IMR-90 (cell line): Measurements from ENCODE around the gene NEDD4L. TPM values are rescaled to one million over a fixed set of nuclear protein-coding genes. Genes with fewer than 3 reads are reported as not detected.

Source experiments
- ATAC-seq: fragments of 200-7000 bp; cut with Tn5 transposase; 2 replicates; pipeline ENCODE4 v1.9.1; 2020; ENCODE audit warnings: low read depth, mild to moderate bottlenecking, moderate library complexity
- BruUV-seq: library from RNA; stranded (reverse); fragments of 400-500 nt; replicated peaks from 2 replicates; lab custom pipeline; 2021; lab: Mats Ljungman, UMichigan
- CTCF ChIA-PET: fragments of 300-600 bp; formaldehyde crosslinking; extraction: SDS; loops from one replicate; lab custom pipeline; 2021; ENCODE audit warnings: antibody characterized with exemption; lab: Yijun Ruan, JAX
- POLR2A ChIA-PET: fragments of 300-600 bp; sonication (Branson Sonifier 250); formaldehyde crosslinking; loops from one replicate; lab custom pipeline; 2022; ENCODE audit warnings: antibody characterized with exemption; ENCODE audit not compliant: unreplicated experiment; lab: Charles Lee
- DNase-seq: peaks from one replicate; pipeline ENCODE4 v3.0.0; 2013
- H2AFZ ChIP-seq: replicated peaks from 2 replicates; pipeline ENCODE3; 2013; ENCODE audit warnings: low read length, mild to moderate bottlenecking; ENCODE audit not compliant: poor library complexity
- H2AK5ac ChIP-seq: 2 replicates; pipeline ENCODE4 v1.6.1; 2013; ENCODE audit warnings: low read depth, low read length, inconsistent platforms
- H2AK9ac ChIP-seq: replicated peaks from 2 replicates; pipeline ENCODE3; 2013; ENCODE audit warnings: mild to moderate bottlenecking, low read depth, low read length, moderate library complexity; ENCODE audit not compliant: poor library complexity
- H2BK120ac ChIP-seq: 2 replicates; pipeline ENCODE4 v1.6.1; 2013; ENCODE audit warnings: low read depth, low read length, inconsistent platforms
- H2BK15ac ChIP-seq: 3 replicates; pipeline ENCODE4 v1.6.1; 2013; ENCODE audit warnings: low read depth, low read length, inconsistent platforms
- H2BK20ac ChIP-seq: 2 replicates; pipeline ENCODE4 v1.6.1; 2013; ENCODE audit warnings: low read depth, mild to moderate bottlenecking, inconsistent platforms, low read length, moderate library complexity
- H2BK5ac ChIP-seq: 2 replicates; pipeline ENCODE4 v1.6.1; 2013; ENCODE audit warnings: mild to moderate bottlenecking, low read depth, low read length, inconsistent platforms; ENCODE audit not compliant: poor library complexity, severe bottlenecking
- H3K14ac ChIP-seq: replicated peaks from 2 replicates; pipeline ENCODE4 v1.6.1; 2013; ENCODE audit warnings: low read depth, low read length, inconsistent platforms
- H3K18ac ChIP-seq: 2 replicates; pipeline ENCODE4 v1.6.1; 2013; ENCODE audit warnings: low read depth, low read length, control low read depth
- H3K23ac ChIP-seq: 2 replicates; pipeline ENCODE4 v1.6.1; 2013; ENCODE audit warnings: low read depth, low read length, inconsistent platforms
- H3K27ac ChIP-seq: 2 replicates; pipeline ENCODE4 v1.5.1; 2013; ENCODE audit warnings: mild to moderate bottlenecking, control low read depth, low read length; ENCODE audit not compliant: insufficient read depth
- H3K27me3 ChIP-seq: 2 replicates; pipeline ENCODE4 v1.6.1; 2013; ENCODE audit warnings: low read length; ENCODE audit not compliant: control insufficient read depth, insufficient read depth
- H3K36me3 ChIP-seq: 2 replicates; pipeline ENCODE4 v1.6.1; 2013; ENCODE audit warnings: low read length, mixed read lengths; ENCODE audit not compliant: control insufficient read depth, insufficient read depth
- H3K4ac ChIP-seq: 2 replicates; pipeline ENCODE4 v1.6.1; 2013; ENCODE audit warnings: low read depth, low read length, inconsistent platforms
- H3K4me1 ChIP-seq: 2 replicates; pipeline ENCODE4 v1.6.1; 2013; ENCODE audit warnings: low read length, mixed read lengths; ENCODE audit not compliant: control insufficient read depth, insufficient read depth
- H3K4me2 ChIP-seq: 2 replicates; pipeline ENCODE4 v1.6.1; 2013; ENCODE audit warnings: low read depth, mild to moderate bottlenecking, control low read depth, low read length, moderate library complexity
- H3K4me3 ChIP-seq: 2 replicates; pipeline ENCODE4 v1.5.1; 2013; ENCODE audit warnings: low read depth, mild to moderate bottlenecking, control low read depth, low read length, moderate library complexity; ENCODE audit not compliant: insufficient read depth
- H3K56ac ChIP-seq: 2 replicates; pipeline ENCODE4 v1.6.1; 2013; ENCODE audit warnings: low read length, inconsistent platforms; ENCODE audit not compliant: insufficient read depth; ENCODE audit errors: extremely low read depth
- H3K79me1 ChIP-seq, 2 experiments: 2 replicates each; pipeline ENCODE4 v1.6.1; 2013; ENCODE audit warnings: low read length in 2 of 2, inconsistent platforms in 1 of 2, low read depth in 1 of 2
- H3K9ac ChIP-seq: 2 replicates; pipeline ENCODE4 v1.6.1; 2013; ENCODE audit warnings: low read depth, low read length, control low read depth
- H3K9me1 ChIP-seq: 2 replicates; pipeline ENCODE4 v1.6.1; 2013; ENCODE audit warnings: low read length, inconsistent platforms; ENCODE audit not compliant: insufficient read depth
- H3K9me3 ChIP-seq: 2 replicates; pipeline ENCODE4 v1.6.1; 2013; ENCODE audit warnings: low read length; ENCODE audit not compliant: control insufficient read depth, insufficient read depth
- H4K20me1 ChIP-seq: 2 replicates; pipeline ENCODE4 v1.6.1; 2013; ENCODE audit warnings: low read length, inconsistent platforms; ENCODE audit not compliant: insufficient read depth
- H4K5ac ChIP-seq: 2 replicates; pipeline ENCODE4 v1.6.1; 2013; ENCODE audit warnings: mild to moderate bottlenecking, low read depth, low read length, control low read depth
- H4K8ac ChIP-seq, 2 experiments: 2 replicates each; pipeline ENCODE4 v1.6.1; 2013; ENCODE audit warnings: low read depth in 2 of 2, low read length in 2 of 2, control low read depth in 1 of 2, inconsistent platforms in 1 of 2
- H4K91ac ChIP-seq: 2 replicates; pipeline ENCODE4 v1.6.1; 2013; ENCODE audit warnings: low read depth, low read length, inconsistent platforms; ENCODE audit not compliant: insufficient read depth
- BHLHE40 ChIP-seq: fragments of 150-350 bp; IDR thresholded peaks from 2 replicates; pipeline ENCODE4 v1.6.1; 2016; ENCODE audit warnings: mild to moderate bottlenecking, low read depth, low read length
- CEBPB ChIP-seq: IDR thresholded peaks from 2 replicates; pipeline ENCODE4 v1.6.1; 2012; ENCODE audit warnings: low read depth, low read length, improper control_type of control experiment
- CTCF ChIP-seq: conservative IDR thresholded peaks from 2 replicates; pipeline ENCODE4 v1.5.1; 2012; ENCODE audit warnings: mild to moderate bottlenecking, low read depth, low read length, improper control_type of control experiment
- FOS ChIP-seq: fragments of 150-350 bp; IDR thresholded peaks from 2 replicates; pipeline ENCODE4 v1.6.1; 2016; ENCODE audit warnings: low read depth, low read length
- MAFK ChIP-seq: IDR thresholded peaks from 2 replicates; pipeline ENCODE4 v1.6.1; 2012; ENCODE audit warnings: low read depth, low read length, improper control_type of control experiment
- MAZ ChIP-seq: IDR thresholded peaks from 2 replicates; pipeline ENCODE4 v1.6.1; 2012; ENCODE audit warnings: low read depth, mild to moderate bottlenecking, low read length, improper control_type of control experiment, moderate library complexity, borderline replicate concordance
- NFE2L2 ChIP-seq: fragments of 150-350 bp; IDR thresholded peaks from 2 replicates; pipeline ENCODE4 v1.6.1; 2016; ENCODE audit warnings: low read depth, mild to moderate bottlenecking, low read length
- POLR2A ChIP-seq: IDR thresholded peaks from 2 replicates; pipeline ENCODE4 v1.6.1; 2012; ENCODE audit warnings: mild to moderate bottlenecking, low read depth, low read length
- RCOR1 ChIP-seq: IDR thresholded peaks from 2 replicates; pipeline ENCODE4 v1.6.1; 2012; ENCODE audit warnings: mild to moderate bottlenecking, low read length, improper control_type of control experiment; ENCODE audit not compliant: insufficient replicate concordance
- SMC3 ChIP-seq: fragments of 150-350 bp; IDR thresholded peaks from 2 replicates; pipeline ENCODE4 v1.6.1; 2016; ENCODE audit warnings: low read depth, mild to moderate bottlenecking, antibody characterized with exemption, low read length, moderate library complexity
- WGBS, 2 experiments: methylation state at CpG; one replicate each; pipeline versions ENCODE4 v1.1.5 to v1.1.7; 2013; ENCODE audit warnings: missing lambda C conversion rate in 2 of 2; ENCODE audit not compliant: insufficient read length in 1 of 2; ENCODE audit errors: extremely low coverage in 2 of 2; 5-methylcytosine and 5-hydroxymethylcytosine counted together
- dilution Hi-C: fragments of 300-500 bp; cut with HindIII; formaldehyde crosslinking; loops from one replicate; pipeline ENCODE4 v1.14.3; 2018; ENCODE audit warnings: low sequenced_read_pairs; ENCODE audit not compliant: unreplicated experiment
- in situ Hi-C: fragments of 300-500 bp; cut with MboI; formaldehyde crosslinking; loops from 3 replicates; pipeline ENCODE4 v1.14.3; 2019; ENCODE audit warnings: low sequenced_read_pairs, inconsistent platforms, mixed read lengths
- intact Hi-C: fragments of 100-400 bp; cut with micrococcal nuclease; formaldehyde crosslinking; loops from 2 replicates; pipeline ENCODE4 v1.10.0; 2022
- polyA plus RNA-seq, 3 experiments: library from polyadenylated mRNA; depleted of rRNA; stranded (reverse); fragments of >200 nt; gene quantifications; 2 replicates each; pipeline ENCODE4 v1.2.3, GENCODE V29; 2012; ENCODE audit warnings: low replicate concordance in 1 of 3
- total RNA-seq: library from RNA; depleted of rRNA; stranded (reverse); fragments of >200 nt; gene quantifications from 2 replicates; pipeline ENCODE4 v1.2.3, GENCODE V29; 2012
- TF ChIP-seq, protein P1 (sequence below): fragments of 150-350 bp; IDR thresholded peaks from 2 replicates; pipeline ENCODE4 v1.6.1; 2016; ENCODE audit warnings: low read depth, mild to moderate bottlenecking, low read length, moderate library complexity, borderline replicate concordance

Gene NEDD4L
- total and polyA plus RNA-seq, 2 of the 4 experiments (the other 2 are of a cell fraction), result 10.0 to 10.9 TPM

GRCh38 chr18:58315041-58315440 is 271.0 kb downstream of the NEDD4L start:
- Histone ChIP-seq H4K20me1 (no peaks in the 10 kb centered on the region), H3K18ac (no peak overlapping the region), H3K9ac (no peak overlapping the region), H3K9me1 (peaks cover 7% of the 10 kb centered on the region), H3K14ac (0 out of 2 replicates have a peak overlapping the region, but pooled peaks have one; percentile 17), H3K79me1 (no peaks in the 10 kb centered on the region), H3K4me2 (no peak overlapping the region), H3K9me3 (no peaks in the 10 kb centered on the region), H3K27me3 (no peaks in the 10 kb centered on the region), H2BK5ac (no peak overlapping the region), H3K4me1 (peaks cover 13% of the 10 kb centered on the region; the same call in 1 of the 2 replicates), H3K4me3 (no peak overlapping the region), H4K91ac (no peak overlapping the region), H2AK5ac (peak overlapping the region; percentile 20; the same call in 1 of the 2 replicates), H2AK9ac (peak overlapping the region; percentile 38), H2AFZ (no peak overlapping the region), H3K36me3 (no peaks in the 10 kb centered on the region), H2BK20ac (no peak overlapping the region; the same call in 1 of the 2 replicates), H4K5ac (no peak overlapping the region), H2BK15ac (peak overlapping the region; percentile 30; the same call in 1 of the 3 replicates), H3K4ac (peak overlapping the region; percentile 35; the same call in 1 of the 2 replicates), H3K27ac (no peak overlapping the region), H3K23ac (no peak overlapping the region), H3K56ac (no peak overlapping the region), H4K8ac (peak overlapping the region in 1 of 2 experiments; percentile 14; a peak in 1 of 4 replicates), H2BK120ac (peak overlapping the region; percentile 10; the same call in 1 of the 2 replicates)
- intact Hi-C loops (loop anchor here (2.0 kb wide), 1 partner anchor 272 kb away; no protein-coding TSS in a partner anchor), in situ Hi-C loops (no loop called here), dilution Hi-C loops (no loop called here)
- CTCF ChIA-PET, result interaction anchor here (0.7 to 1.1 kb wide), 3 partner anchors 38 to 290 kb away, joined by 4 to 5 read pairs (median 4); no protein-coding TSS in a partner anchor
- DNase-seq (peak; percentile 15), ATAC-seq (no peak)
- 93% methylated on average over 3 of the region's 8 CpGs; no CpG with 5 or more reads in 1 of the 2 experiments for WGBS, 2 experiments
- no TSS peak for BruUV-seq
- POLR2A ChIA-PET, result no interaction called here
- TF ChIP-seq MAZ (no peak), POLR2A (no peak), MAFK (no peak), CTCF (no peak), NFE2L2 (no peak), FOS (no peak), CEBPB (no peak), SMC3 (no peak), RCOR1 (no peak), BHLHE40 (no peak)
- TF ChIP-seq, protein P1, sequence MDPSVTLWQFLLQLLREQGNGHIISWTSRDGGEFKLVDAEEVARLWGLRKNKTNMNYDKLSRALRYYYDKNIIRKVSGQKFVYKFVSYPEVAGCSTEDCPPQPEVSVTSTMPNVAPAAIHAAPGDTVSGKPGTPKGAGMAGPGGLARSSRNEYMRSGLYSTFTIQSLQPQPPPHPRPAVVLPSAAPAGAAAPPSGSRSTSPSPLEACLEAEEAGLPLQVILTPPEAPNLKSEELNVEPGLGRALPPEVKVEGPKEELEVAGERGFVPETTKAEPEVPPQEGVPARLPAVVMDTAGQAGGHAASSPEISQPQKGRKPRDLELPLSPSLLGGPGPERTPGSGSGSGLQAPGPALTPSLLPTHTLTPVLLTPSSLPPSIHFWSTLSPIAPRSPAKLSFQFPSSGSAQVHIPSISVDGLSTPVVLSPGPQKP, result no peak
